Right lobe of liver (tissue), 4 donors: ENCODE results near the gene USP22.
"Not testable (repeated sequence)": the region's sequence is repeated elsewhere in the genome, so short reads cannot be mapped to it uniquely, and the experiment has no call there.

Source experiments
- POLR2A ChIP-seq: fragments of 450-650 bp; IDR thresholded peaks from one replicate; pipeline ENCODE4 v1.6.1; 2017; ENCODE audit warnings: antibody characterized with exemption, mild to moderate bottlenecking
- TF ChIP-seq, protein P1 (sequence below), 4 donors: fragments of 200-600 bp in 3 of 4; fragments of 450-650 bp in 1 of 4; IDR thresholded peaks; one replicate each; pipeline versions ENCODE4 v1.5.1 to v1.8.0; 2016 to 2022; ENCODE audit warnings: antibody characterized with exemption in 4 of 4, mild to moderate bottlenecking in 2 of 4
- donor health status: DM: no; HTN: no; CAD: no.
- donor health status: DM: no; HTN: no; CAD: no.
- donor health status: DM: no; HTN: yes; CAD: no.

GRCh38 chr17:21085280-21085679 lies 42.5 kb upstream of the USP22 start:
- TF ChIP-seq, protein P1, sequence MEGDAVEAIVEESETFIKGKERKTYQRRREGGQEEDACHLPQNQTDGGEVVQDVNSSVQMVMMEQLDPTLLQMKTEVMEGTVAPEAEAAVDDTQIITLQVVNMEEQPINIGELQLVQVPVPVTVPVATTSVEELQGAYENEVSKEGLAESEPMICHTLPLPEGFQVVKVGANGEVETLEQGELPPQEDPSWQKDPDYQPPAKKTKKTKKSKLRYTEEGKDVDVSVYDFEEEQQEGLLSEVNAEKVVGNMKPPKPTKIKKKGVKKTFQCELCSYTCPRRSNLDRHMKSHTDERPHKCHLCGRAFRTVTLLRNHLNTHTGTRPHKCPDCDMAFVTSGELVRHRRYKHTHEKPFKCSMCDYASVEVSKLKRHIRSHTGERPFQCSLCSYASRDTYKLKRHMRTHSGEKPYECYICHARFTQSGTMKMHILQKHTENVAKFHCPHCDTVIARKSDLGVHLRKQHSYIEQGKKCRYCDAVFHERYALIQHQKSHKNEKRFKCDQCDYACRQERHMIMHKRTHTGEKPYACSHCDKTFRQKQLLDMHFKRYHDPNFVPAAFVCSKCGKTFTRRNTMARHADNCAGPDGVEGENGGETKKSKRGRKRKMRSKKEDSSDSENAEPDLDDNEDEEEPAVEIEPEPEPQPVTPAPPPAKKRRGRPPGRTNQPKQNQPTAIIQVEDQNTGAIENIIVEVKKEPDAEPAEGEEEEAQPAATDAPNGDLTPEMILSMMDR (IDR thresholded peaks at IDR 0.05) = not testable (repeated sequence)
- not testable (repeated sequence) for TF ChIP-seq POLR2A
